ENCODE measurements around the gene ACAP2. TPM values are rescaled to one million over a fixed set of nuclear protein-coding genes. Genes with fewer than 3 reads are reported as not detected.
A peak's percentile ranks its signal among the peaks of the same experiment; 100 is the strongest.

ACAP2 gene
- total and polyA plus RNA-seq, 2 experiments from 2014 or later: 45.6 to 104 TPM

GRCh38 chr3:195254454-195255175, 188.2 kb downstream of the ACAP2 start:
- DNase-seq (ENCODE audit: low spot score): no peak

More at GRCh38 chr3:195254454-195255175, 188.2 kb downstream of the ACAP2 start:
- no peak overlapping the region for H3K27ac ChIP-seq (ENCODE audit: low read depth)
- peaks cover 27% of the 10 kb centered on the region for H3K4me1 ChIP-seq (ENCODE audit: insufficient read depth)
- H3K27me3 ChIP-seq (ENCODE audit: insufficient read depth): no peaks in the 10 kb centered on the region
- peak overlapping the region; percentile 78 for H3K27ac Mint-ChIP-seq
- no peak overlapping the region for H3K4me2 ChIP-seq
- no peaks in the 10 kb centered on the region for H3K9me2 ChIP-seq (ENCODE audit: insufficient read depth)
- H3K79me2 ChIP-seq (replicated peaks; ENCODE audit: insufficient read depth): peaks cover 94% of the 10 kb centered on the region
- H2AFZ ChIP-seq: no peak overlapping the region
- peaks cover 69% of the 10 kb centered on the region for H3K4me1 Mint-ChIP-seq
- H3K4me3 ChIP-seq: no peak overlapping the region
- TF ChIP-seq EZH2 (IDR thresholded peaks at IDR 0.05; ENCODE audit: low read depth, unreplicated experiment): no peak
- no peak for TF ChIP-seq ZNF114 (CRISPR knock-in tag; IDR thresholded peaks at IDR 0.05)
- TF ChIP-seq POLR2AphosphoS5 (IDR thresholded peaks at IDR 0.05; ENCODE audit: low read depth): no peak
- TF ChIP-seq CTCF (conservative IDR thresholded peaks at IDR 0.05; ENCODE audit: low read depth in 2 of 2): no peak
- TF ChIP-seq REST (IDR thresholded peaks at IDR 0.05; ENCODE audit: unreplicated experiment): no peak
- TF ChIP-seq CREB1 (CRISPR knock-in tag; IDR thresholded peaks at IDR 0.05; ENCODE audit: low read depth): no peak
- no peak for TF ChIP-seq JUNB (IDR thresholded peaks at IDR 0.05; ENCODE audit: unreplicated experiment)
- TF ChIP-seq STAT1 (IDR thresholded peaks at IDR 0.05; ENCODE audit: unreplicated experiment): no peak
- TF ChIP-seq NANOG (IDR thresholded peaks at IDR 0.05; ENCODE audit: borderline replicate concordance): no peak
- no peak for TF ChIP-seq ZNF331 (CRISPR knock-in tag; IDR thresholded peaks at IDR 0.05; ENCODE audit: low read depth)
- TF ChIP-seq ZNF462 (CRISPR knock-in tag; IDR thresholded peaks at IDR 0.05): no peak
- TF ChIP-seq EZH2phosphoT487 (IDR thresholded peaks at IDR 0.05; ENCODE audit: unreplicated experiment): no peak
- no peak for TF ChIP-seq ETS1 (IDR thresholded peaks at IDR 0.05)
- H3F3A ChIP-seq (replicated peaks; ENCODE audit: low read depth): peaks cover 6% of the 10 kb centered on the region; the same call in 1 of the 2 replicates
- H3K36me3 Mint-ChIP-seq (ENCODE audit: low read depth): no peaks in the 10 kb centered on the region
- no peak for ATAC-seq
- no peaks in the 10 kb centered on the region for H3K36me3 ChIP-seq (ENCODE audit: insufficient read depth)
- peaks cover 11% of the 10 kb centered on the region for H3K27me3 Mint-ChIP-seq (ENCODE audit: insufficient read depth, low read depth, poor library complexity)
- 0 out of 2 replicates have a peak, but pooled peaks cover 5% of the 10 kb centered on the region for H4K20me1 ChIP-seq (replicated peaks; ENCODE audit: insufficient read depth)
- no peak overlapping the region for H3K4me3 Mint-ChIP-seq
- no peaks in the 10 kb centered on the region for H3K9me3 Mint-ChIP-seq
